Measurements from ENCODE around the gene DHTKD1.

DNA sequence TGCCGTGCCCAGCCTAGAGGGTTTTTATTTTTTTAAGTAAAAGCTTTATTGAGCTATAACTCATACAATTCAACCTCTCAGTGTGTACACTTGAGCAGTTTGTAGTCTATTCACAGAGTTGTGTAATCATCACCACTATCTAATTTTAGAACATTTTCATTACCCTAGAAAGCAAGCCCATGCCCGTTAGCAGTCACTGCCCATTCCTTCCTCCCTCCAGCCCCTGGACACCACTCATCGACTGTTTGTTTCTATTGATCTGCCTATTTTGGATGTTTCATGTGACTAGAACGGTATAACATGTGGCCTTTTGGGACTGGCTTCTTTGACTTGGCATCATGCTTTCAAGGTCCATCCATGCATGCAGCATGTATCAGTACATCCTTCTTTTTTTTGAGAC, 35.0 kb downstream of the DHTKD1 start:
- no peak for TF ChIP-seq CTCF (IDR thresholded peaks at IDR 0.05)
- no peak for TF ChIP-seq SIN3A (IDR thresholded peaks at IDR 0.05; ENCODE audit: borderline replicate concordance, insufficient read depth, low read depth, low read length)
- TF ChIP-seq, protein P1, sequence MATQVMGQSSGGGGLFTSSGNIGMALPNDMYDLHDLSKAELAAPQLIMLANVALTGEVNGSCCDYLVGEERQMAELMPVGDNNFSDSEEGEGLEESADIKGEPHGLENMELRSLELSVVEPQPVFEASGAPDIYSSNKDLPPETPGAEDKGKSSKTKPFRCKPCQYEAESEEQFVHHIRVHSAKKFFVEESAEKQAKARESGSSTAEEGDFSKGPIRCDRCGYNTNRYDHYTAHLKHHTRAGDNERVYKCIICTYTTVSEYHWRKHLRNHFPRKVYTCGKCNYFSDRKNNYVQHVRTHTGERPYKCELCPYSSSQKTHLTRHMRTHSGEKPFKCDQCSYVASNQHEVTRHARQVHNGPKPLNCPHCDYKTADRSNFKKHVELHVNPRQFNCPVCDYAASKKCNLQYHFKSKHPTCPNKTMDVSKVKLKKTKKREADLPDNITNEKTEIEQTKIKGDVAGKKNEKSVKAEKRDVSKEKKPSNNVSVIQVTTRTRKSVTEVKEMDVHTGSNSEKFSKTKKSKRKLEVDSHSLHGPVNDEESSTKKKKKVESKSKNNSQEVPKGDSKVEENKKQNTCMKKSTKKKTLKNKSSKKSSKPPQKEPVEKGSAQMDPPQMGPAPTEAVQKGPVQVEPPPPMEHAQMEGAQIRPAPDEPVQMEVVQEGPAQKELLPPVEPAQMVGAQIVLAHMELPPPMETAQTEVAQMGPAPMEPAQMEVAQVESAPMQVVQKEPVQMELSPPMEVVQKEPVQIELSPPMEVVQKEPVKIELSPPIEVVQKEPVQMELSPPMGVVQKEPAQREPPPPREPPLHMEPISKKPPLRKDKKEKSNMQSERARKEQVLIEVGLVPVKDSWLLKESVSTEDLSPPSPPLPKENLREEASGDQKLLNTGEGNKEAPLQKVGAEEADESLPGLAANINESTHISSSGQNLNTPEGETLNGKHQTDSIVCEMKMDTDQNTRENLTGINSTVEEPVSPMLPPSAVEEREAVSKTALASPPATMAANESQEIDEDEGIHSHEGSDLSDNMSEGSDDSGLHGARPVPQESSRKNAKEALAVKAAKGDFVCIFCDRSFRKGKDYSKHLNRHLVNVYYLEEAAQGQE (IDR thresholded peaks at IDR 0.05; ENCODE audit: insufficient read depth in 1 of 2, low read depth in 2 of 2, low read length in 1 of 2): no peak
- no peak for TF ChIP-seq POLR2AphosphoS5 (IDR thresholded peaks at IDR 0.05; ENCODE audit: low read depth, low read length)
- no peak for TF ChIP-seq TCF7L2 (IDR thresholded peaks at IDR 0.05; ENCODE audit: low read depth, low read length)

Measured in Panc1 (cell line).